GM19463 (cell line): ENCODE data around the gene AP1G2.
"Not testable (repeated sequence)": the region's sequence is repeated elsewhere in the genome, so short reads cannot be mapped to it uniquely, and the experiment has no call there.

Experiments used
- ATAC-seq: cut with Tn5 transposase; IDR thresholded peaks from one replicate; pipeline ENCODE4 v1.9.1; 2021; ENCODE audit warnings: mild to moderate bottlenecking, moderate library complexity; ENCODE audit not compliant: unreplicated experiment

AP1G2 gene

GRCh38 chr14:23539248-23540140 lies 28.1 kb downstream of the AP1G2 start:
- ATAC-seq, result peak; percentile 57

- no peak for ATAC-seq
Observed at GRCh38 chr14:23538785-23539184, 28.8 kb downstream of the AP1G2 start.

- no peak for ATAC-seq
Observed at GRCh38 chr14:23538050-23538718, 29.4 kb downstream of the AP1G2 start.

GRCh38 chr14:23537351-23538049 lies 30.1 kb downstream of the AP1G2 start:
- no peak for ATAC-seq

- not testable (repeated sequence) for ATAC-seq
Observed at GRCh38 chr14:23536906-23537305, 30.7 kb downstream of the AP1G2 start.

GRCh38 chr14:23536494-23536893 lies 31.1 kb downstream of the AP1G2 start:
- ATAC-seq, result no peak

- ATAC-seq, result no peak
Observed at GRCh38 chr14:23535943-23536342, 31.6 kb downstream of the AP1G2 start.

GRCh38 chr14:23533652-23534435 lies 33.7 kb downstream of the AP1G2 start:
- no peak for ATAC-seq

- no peak for ATAC-seq
Observed at GRCh38 chr14:23532658-23533057, 34.9 kb downstream of the AP1G2 start.

- ATAC-seq, result no peak
Observed at GRCh38 chr14:23531391-23531790, 36.2 kb downstream of the AP1G2 start.

- ATAC-seq, result no peak
Observed at GRCh38 chr14:23530375-23531055, 37.1 kb downstream of the AP1G2 start.

GRCh38 chr14:23529016-23529415 lies 38.6 kb downstream of the AP1G2 start:
- no peak for ATAC-seq

GRCh38 chr14:23528555-23528954 lies 39.0 kb downstream of the AP1G2 start:
- ATAC-seq, result no peak

- no peak for ATAC-seq
Observed at GRCh38 chr14:23525611-23526010, 42.0 kb downstream of the AP1G2 start.

- no peak for ATAC-seq
Observed at GRCh38 chr14:23524954-23525353, 42.6 kb downstream of the AP1G2 start.

GRCh38 chr14:23523229-23524016 lies 44.2 kb downstream of the AP1G2 start:
- ATAC-seq, result no peak

GRCh38 chr14:23522643-23523198 lies 44.9 kb downstream of the AP1G2 start:
- ATAC-seq, result no peak

- no peak for ATAC-seq
Observed at GRCh38 chr14:23521785-23522640, 45.6 kb downstream of the AP1G2 start.
